Measurements from ENCODE around the gene SSC4D. TPM values are rescaled to one million over a fixed set of nuclear protein-coding genes. Genes with fewer than 3 reads are reported as not detected.
"Not testable (repeated sequence)": the region's sequence is repeated elsewhere in the genome, so short reads cannot be mapped to it uniquely, and the experiment has no call there.

SSC4D gene
- total and polyA plus RNA-seq, 7 experiments from 2014 or later: 0.24 to 0.35 TPM; not detected in 5

- H3K4me3 ChIP-seq (ENCODE audit: low read length): peak overlapping the region; percentile 68
- Mint-ChIP-seq H3K4me1 (peaks cover 17 to 33% (median 24%) of the 10 kb centered on the region in 7 donors), H3K4me3 (peak overlapping the region; percentile 71 to 100 (median 87)), H3K27ac (peak overlapping the region in 7 of 9 donors; percentile 32 to 86 (median 59)), H3K9me3 (no peaks in the 10 kb centered on the region), H3K36me3 (no peaks in the 10 kb centered on the region), H3K27me3 (no peaks in the 10 kb centered on the region)
- H3K4me1 ChIP-seq (ENCODE audit: control insufficient read depth in 2 of 2, insufficient read depth in 2 of 2, low read length in 2 of 2): peaks cover 14 to 20% of the 10 kb centered on the region in 2 donors
- H3K27ac ChIP-seq (ENCODE audit: low read depth, low read length): no peak overlapping the region
- ATAC-seq (no peak), DNase-seq (no peak)
- intact Hi-C loops (cut with micrococcal nuclease): loop anchor here (1.0 to 10.0 kb wide), 2 partner anchors 38 to 872 kb away; no protein-coding TSS in a partner anchor
- H3K36me3 ChIP-seq (ENCODE audit: control insufficient read depth in 2 of 3, insufficient read depth in 3 of 3, low read length in 3 of 3): no peaks in the 10 kb centered on the region
- POLR2A ChIA-PET: interaction anchor here (1.2 to 6.2 kb wide), 2 partner anchors 11 to 37 kb away, joined by 3 to 39 read pairs; partner anchors contain the start of gene YWHAG
- H3K9me3 ChIP-seq (ENCODE audit: control insufficient read depth in 2 of 3, low read length in 3 of 3): no peaks in the 10 kb centered on the region
- H3K27me3 ChIP-seq (ENCODE audit: control insufficient read depth in 2 of 2, insufficient read depth in 2 of 2, low read length in 2 of 2): no peaks in the 10 kb centered on the region
- CTCF ChIA-PET: no interaction called here
These were observed 12.6 kb downstream of the SSC4D start for GRCh38 chr7:76396864-76397263.

GRCh38 chr7:76395965-76396726, 13.4 kb downstream of the SSC4D start:
- no peak for ATAC-seq
- Mint-ChIP-seq H3K27ac (peak overlapping the region in 2 of 9 donors; percentile 62 to 86), H3K36me3 (no peaks in the 10 kb centered on the region), H3K4me3 (peak overlapping the region in 6 of 10 donors; percentile 18 to 100 (median 86)), H3K9me3 (no peaks in the 10 kb centered on the region), H3K27me3 (no peaks in the 10 kb centered on the region), H3K4me1 (peaks cover 15 to 33% (median 24%) of the 10 kb centered on the region in 7 donors)
- POLR2A ChIA-PET: interaction anchor here (0.6 to 6.2 kb wide), 4 partner anchors 10 to 78 kb away, joined by 3 to 39 read pairs (median 6); partner anchors contain the start of gene YWHAG
- Histone ChIP-seq H3K4me1 (ENCODE audit: control insufficient read depth in 2 of 2, insufficient read depth in 2 of 2, low read length in 2 of 2) (peaks cover 14 to 20% of the 10 kb centered on the region in 2 donors), H3K36me3 (ENCODE audit: control insufficient read depth in 2 of 3, insufficient read depth in 3 of 3, low read length in 3 of 3) (no peaks in the 10 kb centered on the region), H3K9me3 (ENCODE audit: control insufficient read depth in 2 of 3, low read length in 3 of 3) (no peaks in the 10 kb centered on the region), H3K27me3 (ENCODE audit: control insufficient read depth in 2 of 2, insufficient read depth in 2 of 2, low read length in 2 of 2) (no peaks in the 10 kb centered on the region), H3K4me3 (ENCODE audit: low read length) (no peak overlapping the region), H3K27ac (ENCODE audit: low read depth, low read length) (no peak overlapping the region)
- CTCF ChIA-PET: interaction anchor here (1.1 kb wide), 1 partner anchor 37 kb away, joined by 3 read pairs; no protein-coding TSS in a partner anchor
- intact Hi-C loops (cut with micrococcal nuclease): loop anchor here in 1 of 2 donors (10.0 kb wide), 1 partner anchor 871 kb away; no protein-coding TSS in a partner anchor
- no peak for DNase-seq

GRCh38 chr7:76395605-76395964, 13.9 kb downstream of the SSC4D start:
- CTCF ChIA-PET: interaction anchor here (1.1 kb wide), 1 partner anchor 36 kb away, joined by 3 read pairs; no protein-coding TSS in a partner anchor
- not testable (repeated sequence) for H3K9me3 Mint-ChIP-seq; H3K36me3 ChIP-seq (ENCODE audit: control insufficient read depth in 2 of 3, insufficient read depth in 3 of 3, low read length in 3 of 3); DNase-seq; ATAC-seq; H3K27me3 Mint-ChIP-seq; H3K4me3 ChIP-seq (ENCODE audit: low read length); H3K36me3 Mint-ChIP-seq; H3K27me3 ChIP-seq (ENCODE audit: control insufficient read depth in 2 of 2, insufficient read depth in 2 of 2, low read length in 2 of 2); H3K9me3 ChIP-seq (ENCODE audit: control insufficient read depth in 2 of 3, low read length in 3 of 3); H3K27ac ChIP-seq (ENCODE audit: low read depth, low read length)
- POLR2A ChIA-PET: interaction anchor here (2.3 to 6.2 kb wide), 2 partner anchors 36 to 77 kb away, joined by 7 to 39 read pairs; partner anchors contain the start of gene YWHAG
- H3K4me1 Mint-ChIP-seq: peaks cover 12 to 33% (median 24%) of the 10 kb centered on the region in 7 donors
- intact Hi-C loops (cut with micrococcal nuclease): loop anchor here in 1 of 2 donors (10.0 kb wide), 1 partner anchor 871 kb away; no protein-coding TSS in a partner anchor
- peaks cover 14 to 20% of the 10 kb centered on the region in 2 donors for H3K4me1 ChIP-seq (ENCODE audit: control insufficient read depth in 2 of 2, insufficient read depth in 2 of 2, low read length in 2 of 2)
- peak overlapping the region in 3 of 10 donors; percentile 31 to 57 (median 51) for H3K4me3 Mint-ChIP-seq
- H3K27ac Mint-ChIP-seq: peak overlapping the region in 2 of 9 donors; percentile 28 to 47

- no peaks in the 10 kb centered on the region for H3K36me3 Mint-ChIP-seq
- H3K27ac Mint-ChIP-seq: peak overlapping the region in 3 of 9 donors; percentile 20 to 54 (median 28)
These were observed 14.5 kb downstream of the SSC4D start for GRCh38 chr7:76394957-76395356.

GRCh38 chr7:76393116-76394031, 16.1 kb downstream of the SSC4D start:
- H3K9me3 ChIP-seq (ENCODE audit: control insufficient read depth in 2 of 3, low read length in 3 of 3): no peaks in the 10 kb centered on the region
- ChIA-PET CTCF (interaction anchor here (0.8 kb wide), 1 partner anchor 88 kb away, joined by 3 read pairs; no protein-coding TSS in a partner anchor), POLR2A (interaction anchor here (6.2 kb wide), 1 partner anchor 34 kb away, joined by 39 read pairs; the partner anchor contains the start of gene YWHAG)
- H3K36me3 ChIP-seq (ENCODE audit: control insufficient read depth in 2 of 3, insufficient read depth in 3 of 3, low read length in 3 of 3): no peaks in the 10 kb centered on the region
- Mint-ChIP-seq H3K9me3 (no peaks in the 10 kb centered on the region), H3K27ac (peak overlapping the region; percentile 86 to 97 (median 95)), H3K36me3 (no peaks in the 10 kb centered on the region), H3K4me1 (peaks cover 8 to 29% (median 23%) of the 10 kb centered on the region in 7 donors), H3K4me3 (peak overlapping the region; percentile 78 to 93 (median 90)), H3K27me3 (no peaks in the 10 kb centered on the region)
- intact Hi-C loops (cut with micrococcal nuclease): loop anchor here (1.0 to 10.0 kb wide), 5 partner anchors 34 to 1144 kb away; partner anchors contain the start of genes PTPN12 (in 1 of the 2) and YWHAG (in 1 of the 2)
- peak overlapping the region; percentile 84 for H3K4me3 ChIP-seq (ENCODE audit: low read length)
- H3K4me1 ChIP-seq (ENCODE audit: control insufficient read depth in 2 of 2, insufficient read depth in 2 of 2, low read length in 2 of 2): peaks cover 14 to 20% of the 10 kb centered on the region in 2 donors
- no peaks in the 10 kb centered on the region for H3K27me3 ChIP-seq (ENCODE audit: control insufficient read depth in 2 of 2, insufficient read depth in 2 of 2, low read length in 2 of 2)
- ATAC-seq (peak; percentile 89), DNase-seq (peak; percentile 86 to 96 (median 92))
- peak overlapping the region; percentile 74 for H3K27ac ChIP-seq (ENCODE audit: low read depth, low read length)

More at GRCh38 chr7:76394957-76395356, 14.5 kb downstream of the SSC4D start:
- ATAC-seq: no peak
- peak overlapping the region in 7 of 10 donors; percentile 9 to 65 (median 32) for H3K4me3 Mint-ChIP-seq
- Histone ChIP-seq H3K27ac (ENCODE audit: low read depth, low read length) (no peak overlapping the region), H3K4me1 (ENCODE audit: control insufficient read depth in 2 of 2, insufficient read depth in 2 of 2, low read length in 2 of 2) (peaks cover 14 to 20% of the 10 kb centered on the region in 2 donors), H3K4me3 (ENCODE audit: low read length) (no peak overlapping the region), H3K9me3 (ENCODE audit: control insufficient read depth in 2 of 3, low read length in 3 of 3) (no peaks in the 10 kb centered on the region), H3K36me3 (ENCODE audit: control insufficient read depth in 2 of 3, insufficient read depth in 3 of 3, low read length in 3 of 3) (no peaks in the 10 kb centered on the region), H3K27me3 (ENCODE audit: control insufficient read depth in 2 of 2, insufficient read depth in 2 of 2, low read length in 2 of 2) (no peaks in the 10 kb centered on the region)
- POLR2A ChIA-PET: interaction anchor here (2.3 to 6.2 kb wide), 2 partner anchors 35 to 76 kb away, joined by 7 to 39 read pairs; partner anchors contain the start of gene YWHAG
- intact Hi-C loops (cut with micrococcal nuclease): loop anchor here in 1 of 2 donors (5.0 to 10.0 kb wide), 2 partner anchors 870 to 1142 kb away; partner anchors contain the start of gene PTPN12
- CTCF ChIA-PET: no interaction called here
- no peak for DNase-seq
- no peaks in the 10 kb centered on the region for H3K27me3 Mint-ChIP-seq
- no peaks in the 10 kb centered on the region for H3K9me3 Mint-ChIP-seq
- H3K4me1 Mint-ChIP-seq: peaks cover 12 to 33% (median 24%) of the 10 kb centered on the region in 7 donors

Data from naive thymus-derived CD4-positive, alpha-beta T cell (primary cell).